H9 (cell line): ENCODE measurements around the gene SBK3. TPM values are rescaled to one million over a fixed set of nuclear protein-coding genes. Genes with fewer than 3 reads are reported as not detected.

Experiments used
- DNase-seq: peaks from one replicate; pipeline ENCODE4 v3.0.0-alpha.2; 2017
- H2AFZ ChIP-seq: one replicate; pipeline ENCODE4 v1.6.1; 2013; ENCODE audit warnings: mild to moderate bottlenecking, low read length, control low read depth, moderate library complexity
- H2AK5ac ChIP-seq: 2 replicates; pipeline ENCODE4 v1.6.1; 2013; ENCODE audit warnings: low read length, control low read depth, mixed read lengths; ENCODE audit not compliant: insufficient read length
- H2BK120ac ChIP-seq: one replicate; pipeline ENCODE4 v1.6.1; 2013; ENCODE audit warnings: low read depth, mild to moderate bottlenecking, low read length, control low read depth, inconsistent platforms; ENCODE audit not compliant: poor library complexity, severe bottlenecking
- H2BK12ac ChIP-seq: 2 replicates; pipeline ENCODE4 v1.6.1; 2013; ENCODE audit warnings: low read length, control low read depth, mixed read lengths, low read depth; ENCODE audit not compliant: insufficient read length
- H2BK15ac ChIP-seq: 2 replicates; pipeline ENCODE4 v1.6.1; 2013; ENCODE audit warnings: low read depth, low read length, control low read depth
- H2BK20ac ChIP-seq: one replicate; pipeline ENCODE4 v1.6.1; 2013; ENCODE audit warnings: low read depth, mild to moderate bottlenecking, low read length, control low read depth, inconsistent platforms; ENCODE audit not compliant: poor library complexity, severe bottlenecking
- H2BK5ac ChIP-seq: 2 replicates; pipeline ENCODE4 v1.6.1; 2013; ENCODE audit warnings: low read length, control low read depth, mixed read lengths; ENCODE audit not compliant: insufficient read length
- H3K14ac ChIP-seq: 2 replicates; pipeline ENCODE4 v1.6.1; 2013; ENCODE audit warnings: low read length, control low read depth; ENCODE audit not compliant: insufficient read depth
- H3K18ac ChIP-seq: 2 replicates; pipeline ENCODE4 v1.6.1; 2013; ENCODE audit warnings: low read depth, mild to moderate bottlenecking, mixed read lengths, low read length, control low read depth; ENCODE audit not compliant: insufficient read length
- H3K23ac ChIP-seq: 2 replicates; pipeline ENCODE4 v1.6.1; 2013; ENCODE audit warnings: low read length, control low read depth, mixed read lengths, low read depth; ENCODE audit not compliant: insufficient read length
- H3K23me2 ChIP-seq: 2 replicates; pipeline ENCODE4 v1.6.1; 2013; ENCODE audit warnings: low read depth, mild to moderate bottlenecking, mixed read lengths, low read length, control low read depth; ENCODE audit not compliant: insufficient read length, poor library complexity, severe bottlenecking
- H3K27ac ChIP-seq: 2 replicates; pipeline ENCODE4 v1.5.1; 2013; ENCODE audit warnings: low read length, control low read depth, mixed read lengths, low read depth; ENCODE audit not compliant: insufficient read length
- H3K27me3 ChIP-seq: 2 replicates; pipeline ENCODE4 v1.6.1; 2013; ENCODE audit warnings: low read length, control low read depth, inconsistent platforms; ENCODE audit not compliant: insufficient read depth
- H3K4ac ChIP-seq: 2 replicates; pipeline ENCODE4 v1.6.1; 2013; ENCODE audit warnings: low read depth, mild to moderate bottlenecking, control low read depth, inconsistent platforms, low read length, moderate library complexity
- H3K4me1 ChIP-seq: 2 replicates; pipeline ENCODE4 v1.6.1; 2013; ENCODE audit warnings: low read length, control low read depth, inconsistent platforms; ENCODE audit not compliant: insufficient read depth
- H3K4me2 ChIP-seq: 2 replicates; pipeline ENCODE4 v1.6.1; 2013; ENCODE audit warnings: low read length, control low read depth, mixed read lengths; ENCODE audit not compliant: insufficient read length, insufficient read depth
- H3K56ac ChIP-seq: 2 replicates; pipeline ENCODE4 v1.6.1; 2013; ENCODE audit warnings: low read depth, mild to moderate bottlenecking, mixed read lengths, low read length, control low read depth; ENCODE audit not compliant: insufficient read length
- H3K79me1 ChIP-seq: 2 replicates; pipeline ENCODE4 v1.6.1; 2013; ENCODE audit warnings: low read depth, mild to moderate bottlenecking, moderate library complexity, low read length, control low read depth, inconsistent platforms; ENCODE audit not compliant: insufficient read depth, poor library complexity, severe bottlenecking
- H3K79me2 ChIP-seq: 2 replicates; pipeline ENCODE4 v1.6.1; 2013; ENCODE audit warnings: low read length, control low read depth, inconsistent platforms; ENCODE audit not compliant: insufficient read depth
- H3K9ac ChIP-seq: 2 replicates; pipeline ENCODE4 v1.6.1; 2013; ENCODE audit warnings: low read length, control low read depth, mixed read lengths; ENCODE audit not compliant: insufficient read length; ENCODE audit errors: extremely low read depth
- H3K9me3 ChIP-seq: one replicate; pipeline ENCODE4 v1.6.1; 2013; ENCODE audit warnings: low read depth, low read length, inconsistent platforms; ENCODE audit not compliant: control insufficient read depth
- H3T11ph ChIP-seq: one replicate; pipeline ENCODE4 v1.6.1; 2013; ENCODE audit warnings: mild to moderate bottlenecking, low read length, control low read depth, inconsistent platforms
- H4K20me1 ChIP-seq: one replicate; pipeline ENCODE4 v1.6.1; 2013; ENCODE audit not compliant: control insufficient read depth, insufficient read length, insufficient read depth
- H4K5ac ChIP-seq: 2 replicates; pipeline ENCODE4 v1.6.1; 2013; ENCODE audit warnings: low read depth, mild to moderate bottlenecking, mixed read lengths, low read length, control low read depth; ENCODE audit not compliant: insufficient read length
- H4K8ac ChIP-seq: replicated peaks from 2 replicates; pipeline ENCODE4 v1.6.1; 2013; ENCODE audit warnings: low read length, control low read depth, mixed read lengths, low read depth; ENCODE audit not compliant: insufficient read length
- H4K91ac ChIP-seq: 2 replicates; pipeline ENCODE4 v1.6.1; 2013; ENCODE audit warnings: low read depth, mild to moderate bottlenecking, moderate library complexity, mixed read lengths, low read length, control low read depth; ENCODE audit not compliant: insufficient read length
- H3K27ac Mint-ChIP-seq, 3 experiments: 2 replicates in 2 of 3; 3 replicates in 1 of 3; pipeline ENCODE4 v1.8.0; 2020 to 2021; ENCODE audit warnings: mixed read lengths in 3 of 3, mild to moderate bottlenecking in 1 of 3, moderate library complexity in 1 of 3
- H3K27me3 Mint-ChIP-seq: 2 replicates; pipeline ENCODE4 v1.8.0; 2021; ENCODE audit warnings: low read depth, mild to moderate bottlenecking, moderate library complexity, mixed read lengths
- H3K36me3 Mint-ChIP-seq, 3 experiments: 2 replicates in 2 of 3; 3 replicates in 1 of 3; pipeline ENCODE4 v1.8.0; 2020 to 2021; ENCODE audit warnings: low read depth in 3 of 3, mixed read lengths in 3 of 3; ENCODE audit not compliant: insufficient read depth in 1 of 3
- H3K4me1 Mint-ChIP-seq, 2 experiments: 2 replicates each; pipeline ENCODE4 v1.8.0; 2020; ENCODE audit warnings: mixed read lengths in 2 of 2
- H3K4me3 Mint-ChIP-seq, 2 experiments: 2 replicates in 1 of 2; 3 replicates in 1 of 2; pipeline ENCODE4 v1.8.0; 2020 to 2021; ENCODE audit warnings: mild to moderate bottlenecking in 2 of 2, mixed read lengths in 2 of 2, moderate library complexity in 1 of 2
- H3K9me3 Mint-ChIP-seq, 2 experiments: 2 replicates in 1 of 2; 3 replicates in 1 of 2; pipeline ENCODE4 v1.8.0; 2020; ENCODE audit warnings: mild to moderate bottlenecking in 2 of 2, mixed read lengths in 2 of 2, moderate library complexity in 1 of 2
- CTCF ChIP-seq: fragments of 200-600 bp; sonication (generic); conservative IDR thresholded peaks from 3 replicates; pipeline ENCODE4 v1.8.0; 2021; ENCODE audit warnings: antibody characterized with exemption, mild to moderate bottlenecking
- WGBS: extraction: QIAGEN DNeasy Blood & Tissue Kit; methylation state at CpG from one replicate; pipeline ENCODE4 v1.1.7; 2013; ENCODE audit warnings: missing lambda C conversion rate, low lambda C conversion rate, mixed read lengths; ENCODE audit not compliant: insufficient read length; ENCODE audit errors: extremely low coverage; 5-methylcytosine and 5-hydroxymethylcytosine counted together
- total RNA-seq: library from RNA; stranded (reverse); gene quantifications from 2 replicates; pipeline ENCODE4 v1.2.1, GENCODE V29; 2021

The SBK3 gene
- total RNA-seq, 1 experiment from 2014 or later = 0.70 TPM

- no peak overlapping the region for H3K4ac ChIP-seq
- H2AFZ ChIP-seq = no peak overlapping the region
- no peak overlapping the region for H3T11ph ChIP-seq
- Mint-ChIP-seq H3K36me3 (peaks cover 9 to 21% (median 14%) of the 10 kb centered on the region in 3 experiments), H3K27ac (no peak overlapping the region; a peak in 1 of 7 replicates), H3K27me3 (peaks cover 9% of the 10 kb centered on the region), H3K4me3 (peak overlapping the region; percentile 89 to 95), H3K9me3 (no peaks in the 10 kb centered on the region), H3K4me1 (peaks cover 14 to 21% of the 10 kb centered on the region in 2 experiments)
- H2BK120ac ChIP-seq = no peak overlapping the region
- H3K14ac ChIP-seq = no peak overlapping the region
- H3K4me1 ChIP-seq = no peaks in the 10 kb centered on the region
- H4K8ac ChIP-seq = no peak overlapping the region
- no peaks in the 10 kb centered on the region for H3K9me3 ChIP-seq
- H3K56ac ChIP-seq = no peak overlapping the region
- peak overlapping the region; percentile 76 for H3K4me2 ChIP-seq
- H4K91ac ChIP-seq = no peak overlapping the region
- no peak overlapping the region for H4K5ac ChIP-seq
- H3K9ac ChIP-seq = no peak overlapping the region
- H3K23me2 ChIP-seq = peaks cover 3% of the 10 kb centered on the region
- no peaks in the 10 kb centered on the region for H3K27me3 ChIP-seq
- no peak overlapping the region for H2BK15ac ChIP-seq
- TF ChIP-seq CTCF = no peak
- H2BK5ac ChIP-seq = no peak overlapping the region
- WGBS = no CpG with 5 or more reads among the region's 12 CpGs
- no peaks in the 10 kb centered on the region for H4K20me1 ChIP-seq
- no peak overlapping the region for H2BK20ac ChIP-seq
- peaks cover 3% of the 10 kb centered on the region for H3K79me1 ChIP-seq
- H3K18ac ChIP-seq = no peak overlapping the region
- peak; percentile 63 for DNase-seq
- H3K23ac ChIP-seq = no peak overlapping the region
- no peak overlapping the region for H2BK12ac ChIP-seq
- peaks cover 1% of the 10 kb centered on the region; the same call in 1 of the 2 replicates for H3K79me2 ChIP-seq
- no peak overlapping the region for H3K27ac ChIP-seq
- H2AK5ac ChIP-seq = no peak overlapping the region
These were observed 35.9 kb upstream of the SBK3 start for GRCh38 chr19:55581145-55581822.
